ENCODE results near the gene NES.
A peak's percentile ranks its signal among the peaks of the same experiment; 100 is the strongest.

DNA sequence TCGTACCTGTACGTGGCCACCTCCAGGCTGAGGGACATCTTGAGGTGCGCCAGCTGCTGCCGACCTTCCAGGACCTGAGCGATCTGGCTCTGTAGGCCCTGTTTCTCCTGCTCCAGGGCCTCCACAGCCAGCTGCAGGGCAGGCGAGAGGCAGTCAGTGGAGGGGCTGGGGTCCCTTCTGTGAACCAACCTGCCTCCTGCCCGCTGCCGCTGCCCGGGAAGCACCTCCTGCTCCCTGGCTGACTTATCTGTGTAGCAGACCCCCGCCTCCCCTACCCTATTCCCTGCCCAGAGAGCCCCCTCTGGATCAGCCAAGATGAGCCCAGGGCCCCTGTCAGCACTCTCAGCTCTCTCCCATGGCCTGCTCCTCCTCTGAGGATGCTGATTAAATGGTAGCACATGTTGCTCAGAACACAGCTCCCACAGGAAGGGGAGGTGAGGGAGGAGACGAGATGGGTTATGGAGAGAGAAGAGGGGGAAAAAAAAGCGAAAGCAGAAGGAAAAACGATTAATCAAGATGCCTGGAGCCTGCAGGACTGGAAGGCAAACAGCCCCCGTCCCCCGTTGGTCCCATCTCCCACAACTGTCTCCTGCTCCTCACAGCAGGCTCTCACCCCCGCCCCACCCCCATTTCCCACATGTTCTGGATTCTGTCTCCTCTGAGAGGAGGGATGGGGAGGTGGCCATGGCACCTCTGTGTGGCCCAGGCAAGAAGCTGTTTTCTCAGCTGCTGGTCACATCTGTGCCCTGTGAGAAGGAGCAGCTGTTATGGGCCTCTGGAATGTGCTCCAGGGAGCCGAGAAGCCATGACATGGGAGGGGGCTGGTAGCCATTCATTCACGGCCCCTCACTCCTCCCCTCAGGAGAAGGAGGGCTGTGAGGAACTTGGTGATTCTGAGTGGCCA lies 1.7 kb downstream of the NES start:
- TF ChIP-seq CTCF (conservative IDR thresholded peaks at IDR 0.05; ENCODE audit: low read depth in 2 of 2) (no peak), EZH2 (IDR thresholded peaks at IDR 0.05; ENCODE audit: low read depth, unreplicated experiment) (no peak), POLR2AphosphoS5 (IDR thresholded peaks at IDR 0.05; ENCODE audit: low read depth) (no peak), CREB1 (CRISPR knock-in tag; IDR thresholded peaks at IDR 0.05; ENCODE audit: low read depth) (0 out of 2 replicates have a peak, but pooled peaks have one; percentile 13), EZH2phosphoT487 (IDR thresholded peaks at IDR 0.05; ENCODE audit: unreplicated experiment) (no peak), ZNF331 (CRISPR knock-in tag; IDR thresholded peaks at IDR 0.05; ENCODE audit: low read depth) (no peak), NANOG (IDR thresholded peaks at IDR 0.05; ENCODE audit: borderline replicate concordance) (no peak), JUNB (IDR thresholded peaks at IDR 0.05; ENCODE audit: unreplicated experiment) (no peak), STAT1 (IDR thresholded peaks at IDR 0.05; ENCODE audit: unreplicated experiment) (no peak), ETS1 (IDR thresholded peaks at IDR 0.05) (no peak), ZNF114 (CRISPR knock-in tag; IDR thresholded peaks at IDR 0.05) (no peak), ZNF462 (CRISPR knock-in tag; IDR thresholded peaks at IDR 0.05) (no peak)
- TF ChIP-seq, protein P1, sequence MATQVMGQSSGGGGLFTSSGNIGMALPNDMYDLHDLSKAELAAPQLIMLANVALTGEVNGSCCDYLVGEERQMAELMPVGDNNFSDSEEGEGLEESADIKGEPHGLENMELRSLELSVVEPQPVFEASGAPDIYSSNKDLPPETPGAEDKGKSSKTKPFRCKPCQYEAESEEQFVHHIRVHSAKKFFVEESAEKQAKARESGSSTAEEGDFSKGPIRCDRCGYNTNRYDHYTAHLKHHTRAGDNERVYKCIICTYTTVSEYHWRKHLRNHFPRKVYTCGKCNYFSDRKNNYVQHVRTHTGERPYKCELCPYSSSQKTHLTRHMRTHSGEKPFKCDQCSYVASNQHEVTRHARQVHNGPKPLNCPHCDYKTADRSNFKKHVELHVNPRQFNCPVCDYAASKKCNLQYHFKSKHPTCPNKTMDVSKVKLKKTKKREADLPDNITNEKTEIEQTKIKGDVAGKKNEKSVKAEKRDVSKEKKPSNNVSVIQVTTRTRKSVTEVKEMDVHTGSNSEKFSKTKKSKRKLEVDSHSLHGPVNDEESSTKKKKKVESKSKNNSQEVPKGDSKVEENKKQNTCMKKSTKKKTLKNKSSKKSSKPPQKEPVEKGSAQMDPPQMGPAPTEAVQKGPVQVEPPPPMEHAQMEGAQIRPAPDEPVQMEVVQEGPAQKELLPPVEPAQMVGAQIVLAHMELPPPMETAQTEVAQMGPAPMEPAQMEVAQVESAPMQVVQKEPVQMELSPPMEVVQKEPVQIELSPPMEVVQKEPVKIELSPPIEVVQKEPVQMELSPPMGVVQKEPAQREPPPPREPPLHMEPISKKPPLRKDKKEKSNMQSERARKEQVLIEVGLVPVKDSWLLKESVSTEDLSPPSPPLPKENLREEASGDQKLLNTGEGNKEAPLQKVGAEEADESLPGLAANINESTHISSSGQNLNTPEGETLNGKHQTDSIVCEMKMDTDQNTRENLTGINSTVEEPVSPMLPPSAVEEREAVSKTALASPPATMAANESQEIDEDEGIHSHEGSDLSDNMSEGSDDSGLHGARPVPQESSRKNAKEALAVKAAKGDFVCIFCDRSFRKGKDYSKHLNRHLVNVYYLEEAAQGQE (IDR thresholded peaks at IDR 0.05; ENCODE audit: unreplicated experiment) = no peak
